Esophagus squamous epithelium (tissue), 5 donors: ENCODE results near the gene SLC11A2. TPM values are rescaled to one million over a fixed set of nuclear protein-coding genes. Genes with fewer than 3 reads are reported as not detected.

ENCODE experiments used
- DNase-seq: peaks from one replicate; lab custom pipeline; 2025; lab: John Stamatoyannopoulos, UW
- H3K27ac ChIP-seq, 4 donors: fragments of 200-600 bp; sonication (generic); one replicate each; pipeline ENCODE4 v1.5.1; 2016 to 2019; ENCODE audit warnings: mild to moderate bottlenecking in 1 of 4
- H3K27me3 ChIP-seq, 4 donors: fragments of 200-600 bp; sonication (generic); 1 replicate in 3 of 4; 2 replicates in 1 of 4; pipeline versions ENCODE4 v1.5.1 to v1.6.0; 2017 to 2021; ENCODE audit warnings: antibody characterized with exemption in 1 of 4
- H3K36me3 ChIP-seq, 3 donors: fragments of 200-600 bp; sonication (generic); one replicate each; pipeline ENCODE4 v1.5.1; 2016 to 2019
- H3K4me1 ChIP-seq, 3 donors: fragments of 200-600 bp; sonication (generic); one replicate each; pipeline ENCODE4 v1.5.1; 2017 to 2019
- H3K4me3 ChIP-seq, 4 donors: fragments of 200-600 bp; sonication (generic); 1 replicate in 3 of 4; 2 replicates in 1 of 4; pipeline ENCODE4 v1.5.1; 2016 to 2019; ENCODE audit warnings: mild to moderate bottlenecking in 2 of 4, moderate library complexity in 1 of 4
- H3K9me3 ChIP-seq, 3 donors: fragments of 200-600 bp; sonication (generic); one replicate each; pipeline ENCODE4 v1.5.1; 2016 to 2019
- CTCF ChIP-seq, 6 experiments: fragments of 450-650 bp in 4 of 6; fragments of 200-600 bp in 2 of 6; sonication (generic) in 2 of 6; IDR thresholded peaks; one replicate each; pipeline ENCODE4 v1.5.1; 2016 to 2019; ENCODE audit warnings: antibody characterized with exemption in 6 of 6, mild to moderate bottlenecking in 4 of 6, moderate library complexity in 4 of 6
- POLR2A ChIP-seq, 4 donors: fragments of 450-650 bp; IDR thresholded peaks; one replicate each; pipeline ENCODE4 v1.6.1; 2017; ENCODE audit warnings: antibody characterized with exemption in 4 of 4, mild to moderate bottlenecking in 4 of 4, moderate library complexity in 3 of 4
- WGBS, 2 donors: methylation state at CpG; one replicate each; pipeline ENCODE4 v1.1.5; 2018; 5-methylcytosine and 5-hydroxymethylcytosine counted together
- intact Hi-C: fragments of 100-400 bp; cut with DNase I; formaldehyde crosslinking; loops from one replicate; pipeline ENCODE4 v1.15.0; 2022
- total RNA-seq, 4 donors: library from RNA; depleted of rRNA; stranded (reverse); fragments of >200 nt; gene quantifications; one replicate each; pipeline ENCODE4 v1.1.0, GENCODE V29; 2016
- donor health status: DM: yes; HTN: yes; CAD: no.

SLC11A2 gene
- total RNA-seq, 4 donors from 2014 or later = 23.6 to 78.9 (median 39.9) TPM

GRCh38 chr12:51028126-51028812, 2.1 kb upstream of the SLC11A2 start:
- DNase-seq = no peak
- intact Hi-C loops = no loop called here
- 10 to 15% methylated on average over 8 of the region's 9 CpGs for WGBS, 2 donors
- peak overlapping the region in 3 of 4 donors; percentile 1 to 6 (median 3) for H3K27ac ChIP-seq
- no peaks in the 10 kb centered on the region for H3K9me3 ChIP-seq
- H3K4me3 ChIP-seq = peak overlapping the region in 1 of 4 donors; percentile 7
- H3K36me3 ChIP-seq = no peaks in the 10 kb centered on the region
- peaks cover 15 to 55% (median 16%) of the 10 kb centered on the region in 3 donors for H3K4me1 ChIP-seq
- TF ChIP-seq POLR2A (IDR thresholded peaks at IDR 0.05) (no peak), CTCF (IDR thresholded peaks at IDR 0.05) (peak in 5 of 6 experiments; percentile 19 to 68 (median 24))
- H3K27me3 ChIP-seq = peaks cover 0 to 5% (median 0%) of the 10 kb centered on the region in 4 donors

DNA sequence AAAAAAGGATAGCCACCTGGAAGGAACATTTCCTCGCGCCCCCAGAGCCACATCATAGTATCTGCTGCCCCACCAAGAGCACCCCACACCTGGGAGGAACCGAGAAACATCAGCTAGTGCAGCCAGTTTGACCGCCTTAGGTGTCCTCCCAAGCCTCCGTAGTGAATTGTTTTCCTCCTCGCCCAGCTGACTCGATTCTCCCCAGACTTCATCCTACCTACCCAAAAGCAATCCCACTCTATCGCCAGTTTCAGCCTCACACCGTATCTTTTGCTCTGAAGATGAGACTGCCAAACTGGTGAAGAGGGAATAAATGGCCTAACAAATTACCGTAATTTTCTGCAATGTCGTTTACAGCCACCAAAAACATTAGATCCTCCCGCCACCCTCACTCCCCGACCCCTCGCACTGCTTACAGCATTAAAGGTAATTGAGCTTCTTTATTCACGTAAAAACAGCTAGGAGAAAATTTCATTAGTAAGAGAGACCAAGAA, 1.2 kb upstream of the SLC11A2 start:
- H3K27ac ChIP-seq = no peak overlapping the region
- no peaks in the 10 kb centered on the region for H3K36me3 ChIP-seq
- no peak for DNase-seq
- no peaks in the 10 kb centered on the region for H3K9me3 ChIP-seq
- peaks cover 0 to 5% (median 0%) of the 10 kb centered on the region in 4 donors for H3K27me3 ChIP-seq
- TF ChIP-seq POLR2A (IDR thresholded peaks at IDR 0.05) (no peak), CTCF (IDR thresholded peaks at IDR 0.05) (no peak)
- WGBS, 2 donors = 88 to 91% methylated on average over 15 of the region's 15 CpGs
- no peak overlapping the region for H3K4me3 ChIP-seq
- intact Hi-C loops = no loop called here
- H3K4me1 ChIP-seq = peaks cover 15 to 64% (median 23%) of the 10 kb centered on the region in 3 donors

- H3K4me1 ChIP-seq = peaks cover 15 to 82% (median 23%) of the 10 kb centered on the region in 3 donors
- no peak for DNase-seq
- peak overlapping the region; percentile 88 to 96 (median 94) for H3K27ac ChIP-seq
- 11 to 12% methylated on average over 4 to 5 of the region's 9 CpGs for WGBS, 2 donors
- intact Hi-C loops = no loop called here
- peaks cover 0 to 5% (median 0%) of the 10 kb centered on the region in 4 donors for H3K27me3 ChIP-seq
- H3K4me3 ChIP-seq = peak overlapping the region; percentile 54 to 83 (median 76)
- no peak for TF ChIP-seq POLR2A (IDR thresholded peaks at IDR 0.05)
- TF ChIP-seq CTCF (IDR thresholded peaks at IDR 0.05) = no peak
- no peaks in the 10 kb centered on the region for H3K9me3 ChIP-seq
- no peaks in the 10 kb centered on the region for H3K36me3 ChIP-seq
These were observed 797 bp downstream of the SLC11A2 start for GRCh38 chr12:51025338-51025835.

GRCh38 chr12:51023625-51024382, 2.4 kb downstream of the SLC11A2 start:
- Histone ChIP-seq H3K4me3 (peak overlapping the region; percentile 54 to 83 (median 76)), H3K36me3 (no peaks in the 10 kb centered on the region), H3K4me1 (peaks cover 12 to 80% (median 23%) of the 10 kb centered on the region in 3 donors), H3K9me3 (no peaks in the 10 kb centered on the region), H3K27me3 (no peaks in the 10 kb centered on the region), H3K27ac (peak overlapping the region; percentile 88 to 96 (median 94))
- intact Hi-C loops = no loop called here
- WGBS, 2 donors = 31 to 44% methylated on average over 4 of the region's 4 CpGs
- TF ChIP-seq POLR2A (IDR thresholded peaks at IDR 0.05) = no peak
- no peak for DNase-seq

- intact Hi-C loops = no loop called here
- Histone ChIP-seq H3K4me3 (no peak overlapping the region), H3K36me3 (no peaks in the 10 kb centered on the region), H3K9me3 (no peaks in the 10 kb centered on the region), H3K4me1 (peaks cover 7 to 73% (median 23%) of the 10 kb centered on the region in 3 donors), H3K27ac (peak overlapping the region in 1 of 4 donors; percentile 21), H3K27me3 (no peaks in the 10 kb centered on the region)
- 50 to 53% methylated on average over 1 of the region's 1 CpG for WGBS, 2 donors
- TF ChIP-seq POLR2A (IDR thresholded peaks at IDR 0.05) (no peak), CTCF (IDR thresholded peaks at IDR 0.05) (no peak)
- no peak for DNase-seq
These were observed 4.5 kb downstream of the SLC11A2 start for GRCh38 chr12:51021694-51022093.
